OCI-LY1 (cell line): ENCODE data around the gene PEAK1.

Source experiments
- H2AFZ ChIP-seq: fragments of 200-600 bp; sonication (generic), shearing (Covaris generic); 2 replicates; pipeline ENCODE4 v1.6.0; 2014; ENCODE audit warnings: antibody characterized with exemption, mild to moderate bottlenecking, low read length
- H3F3A ChIP-seq: fragments of 200-600 bp; sonication (generic), shearing (Covaris generic); 2 replicates; pipeline ENCODE4 v1.6.0; 2014; ENCODE audit warnings: mild to moderate bottlenecking, antibody characterized with exemption, low read length, moderate library complexity; ENCODE audit not compliant: insufficient read depth
- H3K27ac ChIP-seq: fragments of 200-600 bp; sonication (generic); 2 replicates; pipeline ENCODE4 v1.5.1; 2014; ENCODE audit warnings: low read length, mixed run types, mild to moderate bottlenecking, low read depth; ENCODE audit not compliant: poor library complexity, severe bottlenecking
- H3K27me3 ChIP-seq: fragments of 200-600 bp; sonication (generic); 2 replicates; pipeline ENCODE4 v1.6.0; 2014; ENCODE audit warnings: antibody characterized with exemption, mild to moderate bottlenecking, low read length, moderate library complexity; ENCODE audit not compliant: insufficient read depth
- H3K36me3 ChIP-seq: fragments of 200-600 bp; sonication (generic); 2 replicates; pipeline ENCODE4 v1.6.1; 2014; ENCODE audit warnings: mild to moderate bottlenecking, antibody characterized with exemption, low read length, moderate library complexity, mixed read lengths; ENCODE audit not compliant: insufficient read depth
- H3K4me1 ChIP-seq: fragments of 200-600 bp; sonication (generic); 2 replicates; pipeline ENCODE4 v1.5.1; 2014; ENCODE audit warnings: mild to moderate bottlenecking, low read length, moderate library complexity; ENCODE audit not compliant: insufficient read depth, severe bottlenecking
- H3K4me2 ChIP-seq: fragments of 200-600 bp; sonication (generic), shearing (Covaris generic); 2 replicates; pipeline ENCODE4 v1.6.1; 2014; ENCODE audit warnings: low read length
- H3K4me3 ChIP-seq: fragments of 200-600 bp; sonication (generic); 2 replicates; pipeline ENCODE4 v1.5.1; 2014; ENCODE audit warnings: low read length, low read depth, mild to moderate bottlenecking, mixed read lengths; ENCODE audit not compliant: poor library complexity, severe bottlenecking
- H3K79me2 ChIP-seq: fragments of 200-600 bp; shearing (Covaris generic); 2 replicates; pipeline ENCODE4 v1.6.1; 2016; ENCODE audit warnings: mixed run types, low read length, mixed read lengths; ENCODE audit not compliant: insufficient read depth
- H3K9ac ChIP-seq: fragments of 200-600 bp; sonication (generic), shearing (Covaris generic); 2 replicates; pipeline ENCODE4 v1.6.1; 2014; ENCODE audit warnings: mild to moderate bottlenecking, low read length, mixed read lengths
- H3K9me2 ChIP-seq: fragments of 200-600 bp; sonication (generic), shearing (Covaris generic); 2 replicates; pipeline ENCODE4 v1.6.1; 2014; ENCODE audit warnings: low read depth, mild to moderate bottlenecking, low read length, mixed read lengths
- H3K9me3 ChIP-seq: fragments of 200-600 bp; shearing (Covaris generic); 2 replicates; pipeline ENCODE4 v1.6.1; 2014; ENCODE audit warnings: low read length, mixed read lengths
- H4K20me1 ChIP-seq: fragments of 200-600 bp; sonication (generic), shearing (Covaris generic); 2 replicates; pipeline ENCODE4 v1.6.0; 2016; ENCODE audit warnings: mild to moderate bottlenecking, low read length; ENCODE audit not compliant: insufficient read depth
- EZH2 ChIP-seq: fragments of 200-600 bp; sonication (generic), shearing (Covaris generic); IDR thresholded peaks from 2 replicates; pipeline ENCODE4 v1.8.0; 2017; ENCODE audit warnings: borderline replicate concordance, mixed run types, mild to moderate bottlenecking, antibody characterized with exemption, low read length, moderate library complexity, mixed read lengths
- TF ChIP-seq, protein P1 (sequence below): fragments of 200-600 bp; sonication (generic), shearing (Covaris generic); IDR thresholded peaks from 2 replicates; pipeline ENCODE4 v1.5.1; 2017; ENCODE audit warnings: mild to moderate bottlenecking, antibody characterized with exemption, low read length, moderate library complexity, mixed read lengths

Gene PEAK1

DNA sequence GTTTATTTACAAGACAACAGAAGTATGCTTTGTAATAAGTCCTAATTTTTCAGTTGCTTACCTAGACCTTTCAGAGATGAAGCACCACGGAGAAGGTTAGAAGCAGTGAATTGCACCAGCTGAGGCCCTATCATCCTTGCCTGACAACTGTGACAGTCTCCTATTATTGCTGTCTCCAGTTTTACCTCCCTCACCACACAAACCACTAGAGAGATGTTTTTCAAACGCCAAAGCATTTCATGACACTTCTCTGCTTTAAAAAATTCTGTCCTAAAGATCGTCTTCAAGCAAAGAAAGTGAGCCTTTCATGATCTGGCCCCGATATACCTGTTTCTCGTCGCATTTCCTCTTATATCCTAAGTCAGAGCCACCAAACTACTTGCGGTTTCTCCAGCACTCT is 276.7 kb downstream of the PEAK1 start:
- Histone ChIP-seq H3K9ac (no peak overlapping the region), H3K36me3 (no peaks in the 10 kb centered on the region), H3K9me3 (no peaks in the 10 kb centered on the region), H3K4me3 (no peak overlapping the region), H3K27ac (no peak overlapping the region), H3K4me2 (no peak overlapping the region), H3K27me3 (no peaks in the 10 kb centered on the region), H2AFZ (no peak overlapping the region), H3F3A (no peaks in the 10 kb centered on the region), H3K9me2 (no peaks in the 10 kb centered on the region), H3K4me1 (no peaks in the 10 kb centered on the region), H4K20me1 (no peaks in the 10 kb centered on the region), H3K79me2 (no peaks in the 10 kb centered on the region)
- TF ChIP-seq EZH2: no peak
- TF ChIP-seq, protein P1, sequence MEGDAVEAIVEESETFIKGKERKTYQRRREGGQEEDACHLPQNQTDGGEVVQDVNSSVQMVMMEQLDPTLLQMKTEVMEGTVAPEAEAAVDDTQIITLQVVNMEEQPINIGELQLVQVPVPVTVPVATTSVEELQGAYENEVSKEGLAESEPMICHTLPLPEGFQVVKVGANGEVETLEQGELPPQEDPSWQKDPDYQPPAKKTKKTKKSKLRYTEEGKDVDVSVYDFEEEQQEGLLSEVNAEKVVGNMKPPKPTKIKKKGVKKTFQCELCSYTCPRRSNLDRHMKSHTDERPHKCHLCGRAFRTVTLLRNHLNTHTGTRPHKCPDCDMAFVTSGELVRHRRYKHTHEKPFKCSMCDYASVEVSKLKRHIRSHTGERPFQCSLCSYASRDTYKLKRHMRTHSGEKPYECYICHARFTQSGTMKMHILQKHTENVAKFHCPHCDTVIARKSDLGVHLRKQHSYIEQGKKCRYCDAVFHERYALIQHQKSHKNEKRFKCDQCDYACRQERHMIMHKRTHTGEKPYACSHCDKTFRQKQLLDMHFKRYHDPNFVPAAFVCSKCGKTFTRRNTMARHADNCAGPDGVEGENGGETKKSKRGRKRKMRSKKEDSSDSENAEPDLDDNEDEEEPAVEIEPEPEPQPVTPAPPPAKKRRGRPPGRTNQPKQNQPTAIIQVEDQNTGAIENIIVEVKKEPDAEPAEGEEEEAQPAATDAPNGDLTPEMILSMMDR: no peak

DNA sequence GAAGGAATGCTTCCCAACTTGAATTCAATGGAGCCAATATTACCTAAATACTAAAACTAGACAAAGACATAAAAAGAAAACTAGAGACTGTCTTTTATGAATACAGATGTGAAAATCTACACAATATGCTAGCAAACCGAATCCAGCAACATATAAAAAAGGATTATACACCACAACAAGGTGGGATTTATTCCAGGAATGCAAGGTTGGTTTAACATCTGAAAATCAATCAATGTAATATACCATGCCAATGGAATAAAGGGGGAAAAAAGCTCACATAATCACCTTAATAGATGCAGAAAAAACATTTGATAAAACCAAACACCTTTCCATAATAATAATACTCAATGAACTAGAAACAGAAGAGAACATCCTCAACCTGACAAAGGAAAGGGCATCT is 279.7 kb downstream of the PEAK1 start:
- no peak overlapping the region for H3K27ac ChIP-seq
- H3K9me2 ChIP-seq: no peaks in the 10 kb centered on the region
- H2AFZ ChIP-seq: no peak overlapping the region
- H3K27me3 ChIP-seq: no peaks in the 10 kb centered on the region
- no peaks in the 10 kb centered on the region for H3K4me1 ChIP-seq
- no peaks in the 10 kb centered on the region for H3K79me2 ChIP-seq
- H3K9ac ChIP-seq: no peak overlapping the region
- H3K9me3 ChIP-seq: no peaks in the 10 kb centered on the region
- no peak overlapping the region for H3K4me2 ChIP-seq
- no peak for TF ChIP-seq EZH2
- TF ChIP-seq, protein P1: no peak
- H3K4me3 ChIP-seq: no peak overlapping the region
- no peaks in the 10 kb centered on the region for H3F3A ChIP-seq
- H4K20me1 ChIP-seq: no peaks in the 10 kb centered on the region
- no peaks in the 10 kb centered on the region for H3K36me3 ChIP-seq

DNA sequence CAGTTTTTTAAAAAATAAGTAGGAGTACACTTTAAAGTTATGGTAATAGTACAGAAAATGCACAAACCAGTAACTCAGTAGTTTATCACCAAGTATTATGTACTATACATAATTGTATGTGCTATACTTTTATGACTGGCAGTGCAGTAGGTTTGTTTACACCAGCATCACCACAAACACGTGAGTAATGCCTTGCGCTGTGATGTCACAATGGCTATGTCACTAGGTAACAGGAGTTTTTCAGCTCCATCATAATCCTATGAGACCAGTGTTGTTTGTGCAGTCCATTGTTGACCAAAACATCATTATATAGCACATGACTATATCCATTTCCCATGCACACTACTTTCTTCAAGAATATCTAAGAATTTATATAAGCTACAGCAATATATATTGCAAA is 280.6 kb downstream of the PEAK1 start:
- Histone ChIP-seq H2AFZ (no peak overlapping the region), H3F3A (no peaks in the 10 kb centered on the region), H3K27me3 (no peaks in the 10 kb centered on the region), H3K4me1 (no peaks in the 10 kb centered on the region), H3K79me2 (no peaks in the 10 kb centered on the region), H3K9ac (no peak overlapping the region), H3K9me2 (no peaks in the 10 kb centered on the region), H3K36me3 (no peaks in the 10 kb centered on the region), H3K9me3 (no peaks in the 10 kb centered on the region), H3K4me2 (no peak overlapping the region), H3K27ac (no peak overlapping the region), H4K20me1 (no peaks in the 10 kb centered on the region), H3K4me3 (no peak overlapping the region)
- no peak for TF ChIP-seq EZH2
- TF ChIP-seq, protein P1: no peak
